GM19025 (cell line): ENCODE data around the gene GGT1.
A peak's percentile ranks its signal among the peaks of the same experiment; 100 is the strongest.
"Not testable (repeated sequence)": the region's sequence is repeated elsewhere in the genome, so short reads cannot be mapped to it uniquely, and the experiment has no call there.

Experiments
- ATAC-seq: cut with Tn5 transposase; IDR thresholded peaks from one replicate; pipeline ENCODE4 v1.9.1; 2021; ENCODE audit warnings: mild to moderate bottlenecking, low read depth, moderate library complexity; ENCODE audit not compliant: unreplicated experiment

GGT1 gene

GRCh38 chr22:24583221-24584165 is 19.5 kb upstream of the GGT1 start:
- ATAC-seq, result no peak

- ATAC-seq, result no peak
Observed at GRCh38 chr22:24584166-24584790, 18.7 kb upstream of the GGT1 start.

- ATAC-seq, result no peak
Observed at GRCh38 chr22:24584871-24585411, 18.1 kb upstream of the GGT1 start.

GRCh38 chr22:24585461-24585860 is 17.5 kb upstream of the GGT1 start:
- ATAC-seq, result no peak

- no peak for ATAC-seq
Observed at GRCh38 chr22:24585927-24586546, 17.0 kb upstream of the GGT1 start.

- no peak for ATAC-seq
Observed at GRCh38 chr22:24587251-24587650, 15.7 kb upstream of the GGT1 start.

- ATAC-seq, result no peak
Observed at GRCh38 chr22:24587948-24588347, 15.0 kb upstream of the GGT1 start.

- ATAC-seq, result no peak
Observed at GRCh38 chr22:24588381-24588756, 14.6 kb upstream of the GGT1 start.

- no peak for ATAC-seq
Observed at GRCh38 chr22:24588757-24589481, 14.1 kb upstream of the GGT1 start.

GRCh38 chr22:24589518-24590030 is 13.4 kb upstream of the GGT1 start:
- no peak for ATAC-seq

- no peak for ATAC-seq
Observed at GRCh38 chr22:24590596-24591173, 12.3 kb upstream of the GGT1 start.

GRCh38 chr22:24591286-24591830 is 11.6 kb upstream of the GGT1 start:
- no peak for ATAC-seq

- ATAC-seq, result no peak
Observed at GRCh38 chr22:24592058-24592850, 10.7 kb upstream of the GGT1 start.

GRCh38 chr22:24592851-24593558 is 10.0 kb upstream of the GGT1 start, which contains the start of gene LRRC75B:
TSS of gene LRRC75B (minus strand) at chr22:24593073. CDS start at chr22:24593039, 34 bp downstream.
- ATAC-seq, result peak; percentile 86

- not testable (repeated sequence) for ATAC-seq
Observed at GRCh38 chr22:24593559-24593835, 9.5 kb upstream of the GGT1 start.

- ATAC-seq, result no peak
Observed at GRCh38 chr22:24593836-24594568, 9.0 kb upstream of the GGT1 start.

- no peak for ATAC-seq
Observed at GRCh38 chr22:24594569-24595120, 8.3 kb upstream of the GGT1 start.
